ENCODE results near the gene MBD3L2B.

MBD3L2B gene

GRCh38 chr19:7007859-7008258 lies 13.4 kb downstream of the MBD3L2B start:
- FAIRE-seq (no peak), DNase-seq (ENCODE audit: insufficient read length, low spot score) (no peak)
- TF ChIP-seq, protein P1, sequence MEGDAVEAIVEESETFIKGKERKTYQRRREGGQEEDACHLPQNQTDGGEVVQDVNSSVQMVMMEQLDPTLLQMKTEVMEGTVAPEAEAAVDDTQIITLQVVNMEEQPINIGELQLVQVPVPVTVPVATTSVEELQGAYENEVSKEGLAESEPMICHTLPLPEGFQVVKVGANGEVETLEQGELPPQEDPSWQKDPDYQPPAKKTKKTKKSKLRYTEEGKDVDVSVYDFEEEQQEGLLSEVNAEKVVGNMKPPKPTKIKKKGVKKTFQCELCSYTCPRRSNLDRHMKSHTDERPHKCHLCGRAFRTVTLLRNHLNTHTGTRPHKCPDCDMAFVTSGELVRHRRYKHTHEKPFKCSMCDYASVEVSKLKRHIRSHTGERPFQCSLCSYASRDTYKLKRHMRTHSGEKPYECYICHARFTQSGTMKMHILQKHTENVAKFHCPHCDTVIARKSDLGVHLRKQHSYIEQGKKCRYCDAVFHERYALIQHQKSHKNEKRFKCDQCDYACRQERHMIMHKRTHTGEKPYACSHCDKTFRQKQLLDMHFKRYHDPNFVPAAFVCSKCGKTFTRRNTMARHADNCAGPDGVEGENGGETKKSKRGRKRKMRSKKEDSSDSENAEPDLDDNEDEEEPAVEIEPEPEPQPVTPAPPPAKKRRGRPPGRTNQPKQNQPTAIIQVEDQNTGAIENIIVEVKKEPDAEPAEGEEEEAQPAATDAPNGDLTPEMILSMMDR (IDR thresholded peaks at IDR 0.05; ENCODE audit: insufficient read depth, missing control alignments): no peak

DNA sequence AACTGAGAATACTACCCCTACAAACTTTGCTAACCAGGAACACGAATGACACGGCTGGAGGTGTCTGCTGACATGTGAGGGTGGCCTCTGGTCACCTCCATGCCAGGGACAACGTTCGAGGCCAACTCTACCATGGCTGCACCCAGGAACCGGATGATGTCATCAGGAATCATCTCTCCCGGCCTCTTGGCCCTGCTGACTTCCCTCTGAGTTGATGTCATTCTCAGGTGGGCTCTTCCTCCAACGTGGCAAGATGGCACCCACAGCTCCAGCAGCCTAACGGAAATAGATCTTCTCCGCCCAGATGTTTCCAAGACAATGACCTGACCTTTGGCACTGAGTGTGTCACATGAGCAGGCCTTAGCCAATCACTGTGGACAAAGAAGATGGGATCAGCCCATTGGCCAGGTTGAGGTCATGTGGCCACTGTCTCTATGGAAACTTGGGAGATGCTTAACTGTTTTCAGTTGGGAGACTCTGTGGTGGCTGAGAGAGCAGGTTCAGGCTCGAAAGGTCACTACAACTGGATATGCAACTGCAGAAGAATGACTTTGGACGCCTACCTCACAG lies 15.0 kb downstream of the MBD3L2B start:
- DNase-seq (ENCODE audit: insufficient read length, low spot score) (no peak), FAIRE-seq (no peak)

DNA sequence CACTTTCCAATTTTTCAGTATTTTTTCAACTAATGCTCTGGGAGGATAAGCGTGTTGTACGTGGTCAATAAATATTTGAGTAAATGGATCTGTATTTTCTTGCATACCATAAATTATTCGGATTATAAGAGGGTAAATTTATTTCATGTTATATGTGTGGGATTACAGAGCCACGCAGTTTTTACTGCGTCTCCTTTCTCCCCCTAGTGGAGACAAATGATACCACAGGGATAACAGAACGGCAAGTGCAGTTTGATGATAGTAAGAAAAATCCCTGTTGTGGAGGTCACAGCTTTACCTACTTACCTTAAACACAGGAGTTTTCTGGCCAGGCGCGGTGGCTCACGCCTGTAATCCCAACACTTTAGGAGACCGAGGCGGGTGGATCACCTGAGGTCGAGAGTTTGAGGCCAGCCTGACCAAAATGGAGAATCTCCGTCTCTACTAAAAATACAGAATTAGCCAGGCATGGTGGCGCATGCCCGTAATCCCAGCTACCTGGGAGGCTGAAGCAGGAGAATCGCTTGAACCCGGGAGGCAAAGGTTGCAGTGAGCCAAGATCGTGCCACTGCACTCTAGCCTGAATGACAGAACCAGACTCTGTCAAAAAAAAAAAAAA lies 16.8 kb downstream of the MBD3L2B start:
- DNase-seq (ENCODE audit: insufficient read length, low spot score) (no peak), FAIRE-seq (no peak)
- TF ChIP-seq, protein P1 (IDR thresholded peaks at IDR 0.05; ENCODE audit: insufficient read depth, missing control alignments): no peak

More for the DNA sequence above, 15.0 kb downstream of the MBD3L2B start:
- TF ChIP-seq, protein P1 (IDR thresholded peaks at IDR 0.05; ENCODE audit: insufficient read depth, missing control alignments): no peak

GRCh38 chr19:7000816-7001215 lies 20.4 kb downstream of the MBD3L2B start:
- DNase-seq (ENCODE audit: insufficient read length, low spot score) (no peak), FAIRE-seq (no peak)
- TF ChIP-seq, protein P1 (IDR thresholded peaks at IDR 0.05; ENCODE audit: insufficient read depth, missing control alignments): no peak

- TF ChIP-seq, protein P1 (IDR thresholded peaks at IDR 0.05; ENCODE audit: insufficient read depth, missing control alignments): no peak
- DNase-seq (ENCODE audit: insufficient read length, low spot score) (no peak), FAIRE-seq (no peak)
Measured at GRCh38 chr19:7000333-7000732, 20.9 kb downstream of the MBD3L2B start.

DNA sequence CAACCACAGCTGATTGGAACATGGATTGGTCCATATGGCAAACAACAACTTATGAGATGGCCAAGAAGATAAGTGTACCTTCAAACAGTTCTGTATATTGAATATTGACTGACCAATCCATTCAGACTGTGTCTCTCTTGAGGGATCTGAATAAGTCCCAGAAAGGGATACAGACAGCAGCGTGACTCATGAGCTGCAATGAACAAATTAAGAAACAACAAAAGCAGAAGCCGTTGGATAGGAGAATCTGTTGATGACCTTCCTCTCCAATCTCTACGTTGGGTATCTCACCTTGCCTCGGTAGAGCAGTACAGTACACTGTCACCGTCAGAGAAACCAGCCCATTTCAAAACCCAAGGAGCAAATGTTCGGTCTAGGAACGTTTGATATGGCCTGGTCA lies 21.3 kb downstream of the MBD3L2B start:
- TF ChIP-seq, protein P1 (IDR thresholded peaks at IDR 0.05; ENCODE audit: insufficient read depth, missing control alignments): no peak
- FAIRE-seq: no peak

GRCh38 chr19:6997679-6998445 lies 23.4 kb downstream of the MBD3L2B start:
- TF ChIP-seq, protein P1 (IDR thresholded peaks at IDR 0.05; ENCODE audit: insufficient read depth, missing control alignments): no peak
- FAIRE-seq: no peak

More for the DNA sequence above, 21.3 kb downstream of the MBD3L2B start:
- DNase-seq (ENCODE audit: insufficient read length, low spot score): no peak

More at GRCh38 chr19:6997679-6998445, 23.4 kb downstream of the MBD3L2B start:
- no peak for DNase-seq (ENCODE audit: insufficient read length, low spot score)
